H1 (cell line): ENCODE measurements around the gene PRDM15. TPM values are rescaled to one million over a fixed set of nuclear protein-coding genes. Genes with fewer than 3 reads are reported as not detected.
A peak's percentile ranks its signal among the peaks of the same experiment; 100 is the strongest.

Experiments used
- CTCF ChIA-PET: fragments of 300-600 bp; sonication (Branson Sonifier 250); formaldehyde crosslinking; loops from one replicate; lab custom pipeline; 2021; ENCODE audit not compliant: partially characterized antibody; lab: Charles Lee
- POLR2A ChIA-PET: fragments of 300-600 bp; sonication (Branson Sonifier 250); formaldehyde crosslinking; loops from one replicate; lab custom pipeline; 2021; ENCODE audit warnings: inconsistent platforms; ENCODE audit not compliant: partially characterized antibody; lab: Charles Lee
- DNase-seq, 2 experiments: peaks; one replicate each; pipeline versions ENCODE4 v3.0.0 to v3.0.0-alpha.2; 2010 to 2022; ENCODE audit warnings: low spot score in 2 of 2, low read depth in 1 of 2, mixed read lengths in 1 of 2
- FAIRE-seq: peaks from 2 replicates; lab custom pipeline; 2011; peaks lifted over from hg19 to GRCh38; lab: Jason Lieb, UNC
- H2AFZ ChIP-seq: 2 replicates; pipeline ENCODE4 v1.8.1; 2012; ENCODE audit warnings: low read length, inconsistent platforms
- H2AK5ac ChIP-seq: 2 replicates; pipeline ENCODE4 v1.6.1; 2013; ENCODE audit warnings: low read depth, low read length
- H2BK120ac ChIP-seq: replicated peaks from 2 replicates; pipeline ENCODE3; 2013; ENCODE audit warnings: low read depth, low read length, inconsistent platforms
- H2BK12ac ChIP-seq: 2 replicates; pipeline ENCODE4 v1.6.1; 2013; ENCODE audit warnings: low read depth, low read length
- H2BK15ac ChIP-seq: 2 replicates; pipeline ENCODE4 v1.6.1; 2013; ENCODE audit warnings: low read length
- H2BK20ac ChIP-seq: 2 replicates; pipeline ENCODE4 v1.6.1; 2013; ENCODE audit warnings: low read length
- H2BK5ac ChIP-seq: 2 replicates; pipeline ENCODE4 v1.6.1; 2013; ENCODE audit warnings: low read depth, low read length
- H3K14ac ChIP-seq: 2 replicates; pipeline ENCODE4 v1.6.1; 2013; ENCODE audit warnings: inconsistent platforms; ENCODE audit not compliant: insufficient read length
- H3K18ac ChIP-seq: 2 replicates; pipeline ENCODE4 v1.6.1; 2013; ENCODE audit warnings: low read length; ENCODE audit errors: extremely low read depth
- H3K23ac ChIP-seq: 2 replicates; pipeline ENCODE4 v1.6.1; 2013; ENCODE audit warnings: inconsistent platforms; ENCODE audit not compliant: insufficient read length
- H3K23me2 ChIP-seq: 2 replicates; pipeline ENCODE4 v1.6.1; 2013; ENCODE audit warnings: low read depth, low read length
- H3K27ac ChIP-seq: 2 replicates; pipeline ENCODE4 v1.6.1; 2011; ENCODE audit warnings: low read depth, low read length, inconsistent platforms
- H3K27me3 ChIP-seq, 4 experiments: replicated peaks in 1 of 4; 1 replicate in 1 of 4; 2 replicates in 3 of 4; pipeline versions ENCODE4 v1.6.1 to v1.8.1; 2011 to 2013; ENCODE audit warnings: low read length in 3 of 4, mild to moderate bottlenecking in 3 of 4, inconsistent platforms in 2 of 4, mixed read lengths in 2 of 4, moderate library complexity in 1 of 4; ENCODE audit not compliant: control insufficient read depth in 3 of 4, insufficient read depth in 3 of 4; ENCODE audit errors: extremely low read depth in 1 of 4
- H3K36me3 ChIP-seq, 4 experiments: 2 replicates each; pipeline versions ENCODE4 v1.6.1 to v1.8.1; 2011 to 2013; ENCODE audit warnings: mild to moderate bottlenecking in 4 of 4, low read length in 3 of 4, moderate library complexity in 2 of 4, control low read depth in 1 of 4, inconsistent platforms in 1 of 4; ENCODE audit not compliant: insufficient read depth in 4 of 4, control insufficient read depth in 2 of 4
- H3K4ac ChIP-seq: replicated peaks from 2 replicates; pipeline ENCODE3; 2013; ENCODE audit warnings: low read length, low read depth, mixed read lengths, inconsistent platforms; ENCODE audit not compliant: insufficient read length
- H3K4me1 ChIP-seq, 4 experiments: replicated peaks in 1 of 4; 1 replicate in 1 of 4; 2 replicates in 3 of 4; pipeline versions ENCODE4 v1.6.1 to v1.8.1; 2011 to 2013; ENCODE audit warnings: low read length in 3 of 4, inconsistent platforms in 2 of 4, mixed read lengths in 1 of 4; ENCODE audit not compliant: insufficient read depth in 4 of 4, control insufficient read depth in 3 of 4
- H3K4me2 ChIP-seq, 2 experiments: 2 replicates each; pipeline versions ENCODE4 v1.6.1 to v1.8.1; 2011 to 2013; ENCODE audit warnings: low read depth in 2 of 2, low read length in 2 of 2, control low read depth in 1 of 2, inconsistent platforms in 1 of 2, mild to moderate bottlenecking in 1 of 2; ENCODE audit not compliant: insufficient read depth in 1 of 2
- H3K4me3 ChIP-seq, 4 experiments: fragments of 200-600, 300-600 bp in 1 of 4; sonication (generic), shearing (Covaris generic), sonication (Bioruptor Twin) in 1 of 4; 2 replicates each; pipeline versions ENCODE4 v1.5.1 to v1.8.1; 2011 to 2016; ENCODE audit warnings: low read length in 4 of 4, low read depth in 3 of 4, control low read depth in 2 of 4, inconsistent platforms in 2 of 4, mild to moderate bottlenecking in 2 of 4, mixed read lengths in 1 of 4, moderate library complexity in 1 of 4; ENCODE audit not compliant: insufficient read depth in 2 of 4; ENCODE audit errors: extremely low read depth in 1 of 4
- H3K56ac ChIP-seq: replicated peaks from 2 replicates; pipeline ENCODE3; 2013; ENCODE audit warnings: low read depth, mild to moderate bottlenecking, mixed read lengths, low read length, inconsistent platforms; ENCODE audit not compliant: insufficient read length
- H3K79me1 ChIP-seq: 2 replicates; pipeline ENCODE4 v1.6.1; 2013; ENCODE audit warnings: low read depth, low read length, control low read depth
- H3K79me2 ChIP-seq, 2 experiments: 2 replicates each; pipeline versions ENCODE4 v1.6.1 to v1.8.1; 2012 to 2013; ENCODE audit warnings: low read length in 2 of 2, mild to moderate bottlenecking in 2 of 2, inconsistent platforms in 1 of 2; ENCODE audit not compliant: insufficient read depth in 2 of 2, control insufficient read depth in 1 of 2
- H3K9ac ChIP-seq, 4 experiments: replicated peaks in 1 of 4; 1 replicate in 1 of 4; 2 replicates in 3 of 4; pipeline versions ENCODE4 v1.6.1 to v1.8.1; 2011 to 2013; ENCODE audit warnings: low read depth in 3 of 4, low read length in 3 of 4, control low read depth in 2 of 4, mild to moderate bottlenecking in 2 of 4, moderate library complexity in 2 of 4, inconsistent platforms in 1 of 4; ENCODE audit errors: extremely low read depth in 1 of 4
- H3K9me3 ChIP-seq, 2 experiments: 2 replicates each; pipeline versions ENCODE4 v1.6.1 to v1.8.1; 2012 to 2013; ENCODE audit warnings: mild to moderate bottlenecking in 2 of 2, moderate library complexity in 2 of 2, control low read depth in 1 of 2, inconsistent platforms in 1 of 2, low read depth in 1 of 2, low read length in 1 of 2, mixed read lengths in 1 of 2; ENCODE audit not compliant: insufficient read depth in 2 of 2
- H4K20me1 ChIP-seq, 2 experiments: replicated peaks in 1 of 2; 2 replicates each; pipeline versions ENCODE3 to v1.8.1; 2011 to 2013; ENCODE audit warnings: inconsistent platforms in 2 of 2, low read length in 2 of 2, mild to moderate bottlenecking in 1 of 2; ENCODE audit not compliant: insufficient read depth in 2 of 2, control insufficient read depth in 1 of 2
- H4K5ac ChIP-seq: 2 replicates; pipeline ENCODE4 v1.6.1; 2013; ENCODE audit warnings: low read length, low read depth, mixed read lengths, inconsistent platforms; ENCODE audit not compliant: insufficient read length
- H4K8ac ChIP-seq: 2 replicates; pipeline ENCODE4 v1.8.0; 2013; ENCODE audit warnings: mild to moderate bottlenecking, moderate library complexity, low read length, inconsistent platforms; ENCODE audit not compliant: insufficient read depth; ENCODE audit errors: extremely low read depth
- H4K91ac ChIP-seq: replicated peaks from 2 replicates; pipeline ENCODE3; 2013; ENCODE audit warnings: low read length, mixed read lengths, inconsistent platforms; ENCODE audit not compliant: insufficient read length
- CEBPB ChIP-seq: IDR thresholded peaks from 2 replicates; pipeline ENCODE4 v1.6.1; 2012; ENCODE audit warnings: low read depth, low read length
- CREB1 ChIP-seq: IDR thresholded peaks from 2 replicates; pipeline ENCODE4 v1.6.1; 2012; ENCODE audit warnings: inconsistent platforms
- EGR1 ChIP-seq: IDR thresholded peaks from 2 replicates; pipeline ENCODE4 v1.6.1; 2011; ENCODE audit warnings: low read depth, low read length, borderline replicate concordance
- EP300 ChIP-seq, 2 experiments: IDR thresholded peaks; 1 replicate in 1 of 2; 2 replicates in 1 of 2; pipeline ENCODE4 v1.6.1; 2011 to 2012; ENCODE audit warnings: low read depth in 2 of 2, low read length in 2 of 2, mild to moderate bottlenecking in 2 of 2, borderline replicate concordance in 1 of 2, inconsistent platforms in 1 of 2, moderate library complexity in 1 of 2
- EZH2 ChIP-seq: fragments of 200-600 bp; sonication (generic); IDR thresholded peaks from 2 replicates; pipeline ENCODE4 v1.7.1; 2012; ENCODE audit warnings: low read depth, mild to moderate bottlenecking, moderate library complexity, low read length, inconsistent platforms; ENCODE audit not compliant: severe bottlenecking
- GTF2F1 ChIP-seq: IDR thresholded peaks from 2 replicates; pipeline ENCODE4 v1.6.1; 2012; ENCODE audit warnings: low read depth, low read length, improper control_type of control experiment, borderline replicate concordance
- HDAC2 ChIP-seq, 2 experiments: fragments of 300-600 bp in 1 of 2; sonication (generic) in 1 of 2; IDR thresholded peaks; 2 replicates each; pipeline ENCODE4 v1.6.1; 2011 to 2012; ENCODE audit warnings: low read depth in 2 of 2, low read length in 2 of 2, mild to moderate bottlenecking in 2 of 2, moderate library complexity in 2 of 2, borderline replicate concordance in 1 of 2, inconsistent platforms in 1 of 2
- HDAC6 ChIP-seq: IDR thresholded peaks from one replicate; pipeline ENCODE4 v1.7.1; 2012; ENCODE audit warnings: low read depth, mild to moderate bottlenecking, inconsistent platforms, low read length, moderate library complexity
- NRF1 ChIP-seq: IDR thresholded peaks from 2 replicates; pipeline ENCODE4 v1.6.1; 2011; ENCODE audit warnings: mild to moderate bottlenecking, low read depth, low read length, improper control_type of control experiment
- PHF8 ChIP-seq: fragments of 200-600 bp; sonication (generic); conservative IDR thresholded peaks from 2 replicates; pipeline ENCODE4 v1.7.1; 2012; ENCODE audit warnings: low read depth, mild to moderate bottlenecking, inconsistent platforms, low read length, moderate library complexity
- RAD21 ChIP-seq, 2 experiments: IDR thresholded peaks in 1 of 2; conservative IDR thresholded peaks in 1 of 2; 2 replicates each; pipeline ENCODE4 v1.6.1; 2011; ENCODE audit warnings: low read depth in 2 of 2, low read length in 2 of 2, improper control_type of control experiment in 1 of 2, inconsistent platforms in 1 of 2, mild to moderate bottlenecking in 1 of 2, moderate library complexity in 1 of 2
- SAP30 ChIP-seq: fragments of 300-600 bp; sonication (generic); IDR thresholded peaks from 2 replicates; pipeline ENCODE4 v1.7.1; 2012; ENCODE audit warnings: low read length, moderate library complexity, mild to moderate bottlenecking, inconsistent platforms; ENCODE audit not compliant: insufficient read depth, insufficient replicate concordance
- ZNF274 ChIP-seq: IDR thresholded peaks from 2 replicates; pipeline ENCODE4 v1.7.0; 2012; ENCODE audit warnings: low read length, borderline replicate concordance; ENCODE audit errors: extremely low read depth
- WGBS, 2 experiments: shearing (Covaris generic) in 1 of 2; methylation state at CpG; one replicate each; pipeline versions ENCODE4 v1.1.6 to v1.1.7; 2013 to 2015; ENCODE audit warnings: low lambda C conversion rate in 2 of 2, mixed read lengths in 2 of 2, inconsistent platforms in 1 of 2, low coverage in 1 of 2, missing lambda C conversion rate in 1 of 2; ENCODE audit not compliant: insufficient replicate concordance in 2 of 2, insufficient coverage in 1 of 2, insufficient read length in 1 of 2; ENCODE audit errors: extremely low coverage in 1 of 2, missing lambda C conversion rate in 1 of 2; 5-methylcytosine and 5-hydroxymethylcytosine counted together
- polyA plus RNA-seq, 7 experiments: library from polyadenylated mRNA; depleted of rRNA in 3 of 7; stranded (reverse) in 5 of 7; unstranded in 2 of 7; fragments of >200 nt in 5 of 7; fragments of 200-250 nt in 2 of 7; gene quantifications; 1 replicate in 5 of 7; 2 replicates in 1 of 7; 4 replicates in 1 of 7; pipeline versions ENCODE4 v1.2.1 to v1.2.3, GENCODE V29; 2011 to 2013; ENCODE audit warnings: missing spikeins in 2 of 7, mixed read lengths in 2 of 7
- total RNA-seq: library from RNA; stranded (reverse); fragmentation: NEBNext Ultra II Directional; extraction: Animal tissue kit (Norgen Biotek cat#: 25700); gene quantifications from 2 replicates; pipeline ENCODE4 v1.2.1, GENCODE V29; 2021

PRDM15 gene
- total and polyA plus RNA-seq, 2 of the 8 experiments (the other 6 are each of a cell fraction or from before 2014, with no cell fraction given), result 9.7 to 10.5 TPM

DNA sequence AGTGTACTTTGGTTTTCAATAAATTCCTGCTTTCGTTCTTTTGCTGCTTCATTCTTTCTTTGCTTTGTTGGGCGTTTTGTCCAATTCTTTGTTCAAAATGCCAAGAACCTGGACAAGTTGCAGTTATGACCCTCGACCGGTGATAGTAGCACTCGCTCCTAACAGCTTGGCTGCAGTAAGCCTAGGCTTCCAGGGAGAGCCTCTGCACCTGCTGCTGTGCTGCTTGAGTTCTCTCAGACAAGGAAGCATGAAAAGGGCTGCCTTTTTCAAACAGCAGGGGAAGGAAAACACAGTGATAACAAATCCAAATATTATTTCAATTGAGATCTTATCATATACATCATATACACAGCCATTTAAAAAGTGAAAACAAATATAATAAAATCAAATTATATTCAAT is 99.5 kb downstream of the PRDM15 start:
- peak overlapping the region; percentile 64 to 67 for H3K4me2 ChIP-seq
- no peak overlapping the region for H3K27ac ChIP-seq
- H3K9ac ChIP-seq, result no peak overlapping the region
- H4K5ac ChIP-seq, result no peak overlapping the region
- H2BK20ac ChIP-seq, result no peak overlapping the region; the same call in 1 of the 2 replicates
- ChIA-PET CTCF (interaction anchor here (0.7 to 1.0 kb wide), 2 partner anchors 8 to 10 kb away, joined by 3 read pairs; no protein-coding TSS in a partner anchor), POLR2A (interaction anchor here (0.7 kb wide), 1 partner anchor 13 kb away, joined by 3 read pairs; no protein-coding TSS in a partner anchor)
- no peak overlapping the region for H2BK12ac ChIP-seq
- peaks cover 0 to 3% (median under 1%) of the 10 kb centered on the region in 4 experiments; a peak in 4 of 7 replicates for H3K27me3 ChIP-seq
- no peaks in the 10 kb centered on the region for H3K79me1 ChIP-seq
- H3K9me3 ChIP-seq, result no peaks in the 10 kb centered on the region
- H3K4me1 ChIP-seq, result peaks cover 2 to 12% (median 5%) of the 10 kb centered on the region in 4 experiments; a peak in 5 of 7 replicates
- H4K91ac ChIP-seq, result no peak overlapping the region
- H3K4ac ChIP-seq, result no peak overlapping the region
- H4K8ac ChIP-seq, result no peak overlapping the region
- no peaks in the 10 kb centered on the region for H4K20me1 ChIP-seq
- no peak overlapping the region for H2BK15ac ChIP-seq
- no peak overlapping the region for H3K23ac ChIP-seq
- H2BK5ac ChIP-seq, result peak overlapping the region; percentile 49; the same call in 1 of the 2 replicates
- H3K18ac ChIP-seq, result no peak overlapping the region
- peak overlapping the region; percentile 36; the same call in 1 of the 2 replicates for H2AFZ ChIP-seq
- no peaks in the 10 kb centered on the region for H3K79me2 ChIP-seq
- no peak overlapping the region for H3K56ac ChIP-seq
- H3K36me3 ChIP-seq, result no peaks in the 10 kb centered on the region
- DNase-seq, result no peak
- FAIRE-seq, result no peak
- H3K14ac ChIP-seq, result no peak overlapping the region
- H3K23me2 ChIP-seq, result no peaks in the 10 kb centered on the region
- no peak overlapping the region for H2AK5ac ChIP-seq
- peak overlapping the region in 1 of 4 experiments; percentile 50; a peak in 2 of 8 replicates for H3K4me3 ChIP-seq
- H2BK120ac ChIP-seq, result no peak overlapping the region
- 72% methylated on average over 5 of the region's 5 CpGs; no CpG with 5 or more reads in 1 of the 2 experiments for WGBS, 2 experiments
- TF ChIP-seq EZH2 (no peak), CREB1 (no peak), RAD21 (IDR thresholded peaks at IDR 0.05 in 1 of 2, conservative IDR thresholded peaks at IDR 0.05 in 1 of 2; ENCODE audit: low read depth in 2 of 2, low read length in 2 of 2) (no peak), SAP30 (no peak), ZNF274 (no peak), EGR1 (no peak), PHF8 (no peak), HDAC6 (no peak), EP300 (IDR thresholded peaks at IDR 0.05; ENCODE audit: borderline replicate concordance in 1 of 2, low read depth in 2 of 2, low read length in 2 of 2) (no peak), CEBPB (no peak), GTF2F1 (no peak), NRF1 (no peak), HDAC2 (IDR thresholded peaks at IDR 0.05; ENCODE audit: borderline replicate concordance in 1 of 2, low read depth in 2 of 2, low read length in 2 of 2) (no peak)
